Measurements from ENCODE around the gene PHACTR3.
"Not testable (repeated sequence)": the region's sequence is repeated elsewhere in the genome, so short reads cannot be mapped to it uniquely, and the experiment has no call there.

Gene PHACTR3

GRCh38 chr20:59596690-59597089, 7.7 kb upstream of the PHACTR3 start:
- DNase-seq = no peak

- no peak for DNase-seq
These were observed 7.1 kb upstream of the PHACTR3 start for GRCh38 chr20:59597240-59597639.

- DNase-seq = peak; percentile 21 to 41
These were observed 5.6 kb upstream of the PHACTR3 start for GRCh38 chr20:59598625-59599310.

GRCh38 chr20:59599941-59600340, 4.4 kb upstream of the PHACTR3 start:
- DNase-seq = no peak

- no peak for DNase-seq
These were observed 3.9 kb upstream of the PHACTR3 start for GRCh38 chr20:59600472-59600871.

- DNase-seq = no peak
These were observed 1.7 kb upstream of the PHACTR3 start for GRCh38 chr20:59602546-59603080.

- no peak for DNase-seq
These were observed 1.2 kb upstream of the PHACTR3 start for GRCh38 chr20:59603176-59603575.

- DNase-seq = no peak
These were observed 631 bp downstream of the PHACTR3 start for GRCh38 chr20:59604741-59605600.

- DNase-seq = no peak
These were observed 1.4 kb downstream of the PHACTR3 start for GRCh38 chr20:59605601-59606364.

GRCh38 chr20:59606566-59606965, 2.2 kb downstream of the PHACTR3 start:
- no peak for DNase-seq

- DNase-seq = no peak
These were observed 4.1 kb downstream of the PHACTR3 start for GRCh38 chr20:59608396-59608795.

GRCh38 chr20:59608871-59609270, 4.5 kb downstream of the PHACTR3 start:
- no peak for DNase-seq

- no peak for DNase-seq
These were observed 6.9 kb downstream of the PHACTR3 start for GRCh38 chr20:59611286-59611685.

GRCh38 chr20:59613861-59614260, 9.5 kb downstream of the PHACTR3 start:
- no peak for DNase-seq

- no peak for DNase-seq
These were observed 10.4 kb downstream of the PHACTR3 start for GRCh38 chr20:59614714-59615113.

- no peak for DNase-seq
These were observed 12.0 kb downstream of the PHACTR3 start for GRCh38 chr20:59616306-59616705.

GRCh38 chr20:59617221-59617620, 12.9 kb downstream of the PHACTR3 start:
- no peak for DNase-seq

- no peak for DNase-seq
These were observed 13.8 kb downstream of the PHACTR3 start for GRCh38 chr20:59618131-59618530.

- not testable (repeated sequence) for DNase-seq
These were observed 14.2 kb downstream of the PHACTR3 start for GRCh38 chr20:59618585-59618984.

GRCh38 chr20:59620860-59621505, 16.6 kb downstream of the PHACTR3 start:
- DNase-seq = no peak

- DNase-seq = no peak
These were observed 18.2 kb downstream of the PHACTR3 start for GRCh38 chr20:59622496-59622895.

GRCh38 chr20:59623133-59623532, 18.8 kb downstream of the PHACTR3 start:
- DNase-seq = no peak

GRCh38 chr20:59623583-59623982, 19.2 kb downstream of the PHACTR3 start:
- no peak for DNase-seq
